Adrenal gland (tissue), 5 donors: ENCODE measurements around the gene PNKP.

Experiments
- CTCF ChIP-seq, 6 experiments: fragments of 450-650 bp in 4 of 6; fragments of 200-600 bp in 2 of 6; sonication (generic) in 1 of 6; IDR thresholded peaks; 1 replicate in 5 of 6; 2 replicates in 1 of 6; pipeline versions ENCODE4 v1.5.1 to v1.8.0; 2016 to 2021; ENCODE audit warnings: antibody characterized with exemption in 6 of 6, mild to moderate bottlenecking in 2 of 6, moderate library complexity in 1 of 6
- POLR2A ChIP-seq, 2 donors: fragments of 450-650 bp; IDR thresholded peaks; one replicate each; pipeline ENCODE4 v1.6.1; 2017; ENCODE audit warnings: antibody characterized with exemption in 2 of 2, mild to moderate bottlenecking in 2 of 2, moderate library complexity in 1 of 2
- donor health status: DM: no; HTN: no; CAD: no.

DNA sequence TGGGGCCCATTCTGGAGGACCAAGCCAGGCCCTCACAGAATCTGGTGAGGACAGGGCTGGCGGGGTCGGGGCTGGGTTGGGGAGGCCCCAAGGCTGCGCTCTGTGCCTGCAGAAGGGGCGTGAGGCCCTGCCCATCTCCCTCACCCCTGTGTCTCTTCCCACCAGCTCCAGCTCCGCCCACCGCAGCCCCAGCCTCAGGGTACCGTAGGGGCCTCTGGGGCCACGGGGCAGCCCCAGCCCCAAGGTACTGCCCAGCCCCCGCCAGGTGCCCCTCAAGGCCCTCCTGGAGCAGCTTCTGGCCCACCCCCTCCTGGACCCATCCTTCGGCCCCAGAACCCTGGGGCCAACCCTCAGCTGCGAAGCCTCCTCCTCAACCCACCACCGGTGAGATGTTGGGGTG is 31.8 kb downstream of the PNKP start:
- TF ChIP-seq CTCF (IDR thresholded peaks at IDR 0.05), result no peak
- no peak for TF ChIP-seq POLR2A (IDR thresholded peaks at IDR 0.05)
